K562 (cell line): ENCODE data around the gene MID1IP1. TPM values are rescaled to one million over a fixed set of nuclear protein-coding genes. Genes with fewer than 3 reads are reported as not detected.

Source experiments
- ATAC-seq: fragments of 200-7000 bp; cut with Tn5 transposase; 3 replicates; pipeline ENCODE4 v1.9.1; 2020; ENCODE audit warnings: moderate library complexity
- BruUV-seq: library from RNA; stranded (reverse); fragments of 400-500 nt; replicated peaks from 2 replicates; lab custom pipeline; 2021; lab: Mats Ljungman, UMichigan
- CTCF ChIA-PET: fragments of 300-600 bp; formaldehyde crosslinking; extraction: SDS; loops from one replicate; lab custom pipeline; 2021; ENCODE audit warnings: low intra/inter-chr PET ratio; lab: Yijun Ruan, JAX
- POLR2A ChIA-PET: fragments of 300-600, 350-650 bp; sonication (Branson Sonifier 250); formaldehyde crosslinking; extraction: SDS; loops from one replicate; lab custom pipeline; 2021; ENCODE audit warnings: antibody characterized with exemption, inconsistent platforms; lab: Yijun Ruan, JAX
- DNase-seq, 4 experiments: peaks; one replicate each; pipeline versions ENCODE4 v3.0.0 to v3.0.0-alpha.2; 2011 to 2018; ENCODE audit warnings: low spot score in 3 of 4, mixed read lengths in 3 of 4; ENCODE audit errors: extremely low read depth in 1 of 4
- FAIRE-seq: peaks from 2 replicates; lab custom pipeline; 2011; peaks lifted over from hg19 to GRCh38; lab: Jason Lieb, UNC
- H2AFZ ChIP-seq: 2 replicates; pipeline ENCODE4 v1.6.0; 2011; ENCODE audit warnings: low read depth, low read length, control low read depth, inconsistent platforms
- H3K27ac ChIP-seq: fragments of 200-600 bp; 3 replicates; pipeline ENCODE4 v1.8.0; 2011; ENCODE audit warnings: low read depth, mild to moderate bottlenecking, control low read depth, inconsistent platforms, low read length, moderate library complexity, mixed read lengths; ENCODE audit errors: extremely low read depth
- H3K27me3 ChIP-seq, 2 experiments: fragments of 300-600 bp in 1 of 2; 2 replicates in 1 of 2; 3 replicates in 1 of 2; pipeline versions ENCODE4 v1.6.0 to v1.8.0; 2011; ENCODE audit warnings: inconsistent platforms in 2 of 2, low read length in 2 of 2, mild to moderate bottlenecking in 1 of 2, mixed read lengths in 1 of 2, moderate library complexity in 1 of 2; ENCODE audit not compliant: control insufficient read depth in 2 of 2, insufficient read depth in 2 of 2
- H3K36me3 ChIP-seq: fragments of 300-600 bp; 3 replicates; pipeline ENCODE4 v1.8.0; 2011; ENCODE audit warnings: mild to moderate bottlenecking, low read length, inconsistent platforms; ENCODE audit not compliant: control insufficient read depth, insufficient read depth
- H3K4me1 ChIP-seq, 2 experiments: fragments of 200-600 bp in 1 of 2; replicated peaks in 1 of 2; 2 replicates in 1 of 2; 3 replicates in 1 of 2; pipeline versions ENCODE4 v1.5.1 to v1.8.0; 2011; ENCODE audit warnings: inconsistent platforms in 2 of 2, low read length in 2 of 2, mild to moderate bottlenecking in 1 of 2, mixed read lengths in 1 of 2, moderate library complexity in 1 of 2; ENCODE audit not compliant: control insufficient read depth in 2 of 2, insufficient read depth in 2 of 2
- H3K4me2 ChIP-seq: 2 replicates; pipeline ENCODE4 v1.6.1; 2011; ENCODE audit warnings: low read length, control low read depth, inconsistent platforms, mixed read lengths; ENCODE audit not compliant: insufficient read depth
- H3K4me3 ChIP-seq: fragments of 200-600 bp; sonication (generic), shearing (Covaris generic); 2 replicates; pipeline ENCODE4 v1.5.1; 2016; ENCODE audit warnings: control low read depth, inconsistent platforms
- H3K79me2 ChIP-seq: fragments of 200-600 bp; 3 replicates; pipeline ENCODE4 v1.8.0; 2011; ENCODE audit warnings: low read length, inconsistent platforms; ENCODE audit not compliant: control insufficient read depth, insufficient read depth
- H3K9ac ChIP-seq, 2 experiments: 2 replicates each; pipeline versions ENCODE4 v1.6.0 to v1.6.1; 2011; ENCODE audit warnings: low read depth in 2 of 2, low read length in 2 of 2, control low read depth in 1 of 2, inconsistent platforms in 1 of 2, mild to moderate bottlenecking in 1 of 2, mixed read lengths in 1 of 2; ENCODE audit not compliant: insufficient read depth in 1 of 2
- H3K9me1 ChIP-seq: one replicate; pipeline ENCODE4 v1.6.0; 2011; ENCODE audit warnings: inconsistent platforms, mild to moderate bottlenecking, low read length, moderate library complexity; ENCODE audit not compliant: control insufficient read depth, insufficient read depth
- H3K9me3 ChIP-seq: replicated peaks from 2 replicates; pipeline ENCODE4 v1.5.1; 2011; ENCODE audit warnings: low read depth, low read length, inconsistent platforms; ENCODE audit not compliant: control insufficient read depth, insufficient read depth
- H4K20me1 ChIP-seq: replicated peaks from 2 replicates; pipeline ENCODE4 v1.6.1; 2011; ENCODE audit warnings: low read length, inconsistent platforms, mixed read lengths; ENCODE audit not compliant: control insufficient read depth, insufficient read depth
- CAMTA2 ChIP-seq: fragments of 250-450 bp; sonication (Bioruptor Pico); conservative IDR thresholded peaks from 2 replicates; pipeline ENCODE4 v1.5.1; 2022
- CREM ChIP-seq: IDR thresholded peaks from 2 replicates; pipeline ENCODE4 v1.6.1; 2014; ENCODE audit warnings: antibody characterized with exemption, low read depth
- FOSL1 ChIP-seq: fragments of 200-800 bp; sonication (Bioruptor generic); conservative IDR thresholded peaks from 2 replicates; pipeline ENCODE4 v1.6.1; 2016; ENCODE audit warnings: missing genetic modification characterization, missing compliant biosample characterization
- KDM1A ChIP-seq, 2 experiments: fragments of 450-650 bp; IDR thresholded peaks; 2 replicates each; pipeline ENCODE4 v1.6.1; 2016; ENCODE audit warnings: mild to moderate bottlenecking in 2 of 2
- NR2C1 ChIP-seq, 2 experiments: fragments of 450-650 bp; IDR thresholded peaks; 2 replicates each; pipeline ENCODE4 v1.6.1; 2017; ENCODE audit warnings: mild to moderate bottlenecking in 2 of 2, antibody characterized with exemption in 1 of 2, inconsistent platforms in 1 of 2, missing compliant biosample characterization in 1 of 2, missing genetic modification characterization in 1 of 2
- NR4A1 ChIP-seq, 2 experiments: fragments of 250-450 bp in 1 of 2; fragments of 450-650 bp in 1 of 2; sonication (Bioruptor Pico) in 1 of 2; IDR thresholded peaks; 2 replicates each; pipeline versions ENCODE4 v1.4.0 to v1.6.1; 2016 to 2020; ENCODE audit warnings: mild to moderate bottlenecking in 2 of 2, missing compliant biosample characterization in 1 of 2, missing genetic modification characterization in 1 of 2, moderate library complexity in 1 of 2
- PHF20 ChIP-seq: fragments of 450-650 bp; IDR thresholded peaks from 2 replicates; pipeline ENCODE4 v1.6.1; 2018; ENCODE audit not compliant: partially characterized antibody
- RB1 ChIP-seq: fragments of 450-650 bp; IDR thresholded peaks from 2 replicates; pipeline ENCODE4 v1.6.1; 2017; ENCODE audit warnings: low read depth, mild to moderate bottlenecking
- ZBTB34 ChIP-seq: fragments of 250-450 bp; sonication (Bioruptor Pico); IDR thresholded peaks from 2 replicates; pipeline ENCODE4 v1.8.0; 2021; ENCODE audit warnings: mild to moderate bottlenecking, moderate library complexity
- ZNF134 ChIP-seq: fragments of 250-450 bp; sonication (Bioruptor Pico); conservative IDR thresholded peaks from 2 replicates; pipeline ENCODE4 v1.4.0; 2020
- ZNF263 ChIP-seq: sonication (generic); formaldehyde crosslinking; IDR thresholded peaks from 2 replicates; pipeline ENCODE4 v1.8.0; 2022; ENCODE audit warnings: mild to moderate bottlenecking, missing genetic modification reagents, borderline replicate concordance
- WGBS: fragments of 100-300 bp; shearing (Covaris generic); methylation state at CpG from one replicate; pipeline ENCODE4 v1.1.6; 2016; ENCODE audit warnings: low coverage, mixed read lengths; ENCODE audit not compliant: insufficient coverage; ENCODE audit errors: missing lambda C conversion rate; 5-methylcytosine and 5-hydroxymethylcytosine counted together
- in situ Hi-C: fragments of 300-500 bp; cut with MboI; formaldehyde crosslinking; loops from 4 replicates; pipeline ENCODE4 v1.15.0; 2018; ENCODE audit warnings: inconsistent platforms, mixed read lengths
- intact Hi-C: fragments of 100-400 bp; cut with micrococcal nuclease; formaldehyde crosslinking; loops from 2 replicates; pipeline ENCODE4 v1.14.2; 2022
- polyA plus RNA-seq, 8 experiments: library from polyadenylated mRNA; depleted of rRNA in 4 of 8; stranded (reverse) in 5 of 8; unstranded in 3 of 8; fragments of >200 nt; fragmentation: Nextera tagmentation in 2 of 8; fragmentation: Illumina TruSeq in 1 of 8; extraction: Ambion mirVana in 2 of 8; extraction: Trizol in 1 of 8; gene quantifications; 2 replicates each; pipeline versions ENCODE4 v1.2.1 to v1.2.3, GENCODE V29; 2011 to 2014; ENCODE audit warnings: inconsistent platforms in 1 of 8, missing spikeins in 1 of 8
- total RNA-seq, 7 experiments: library from RNA; depleted of rRNA in 6 of 7; stranded (reverse); fragments of >200 nt in 6 of 7; fragmentation: Illumina TruSeq in 2 of 7; extraction: Trizol in 2 of 7; gene quantifications; 2 replicates each; pipeline versions ENCODE4 v1.2.1 to v1.2.3, GENCODE V29; 2011 to 2021; ENCODE audit warnings: low replicate concordance in 1 of 7

MID1IP1 gene
- total and polyA plus RNA-seq, 9 of the 15 experiments (the other 6 are each of a cell fraction or from before 2014, with no cell fraction given): 0.51 to 102 (median 27.5) TPM

- peaks cover 3% of the 10 kb centered on the region for H3K9me1 ChIP-seq
- BruUV-seq: no TSS peak
- FAIRE-seq (no peak), ATAC-seq (no peak), DNase-seq (no peak)
- POLR2A ChIA-PET: interaction anchor here (1.7 kb wide), 1 partner anchor 14 kb away, joined by 5 read pairs; no protein-coding TSS in a partner anchor
- H3K9me3 ChIP-seq: no peaks in the 10 kb centered on the region
- no peak overlapping the region for H2AFZ ChIP-seq
- no peak for TF ChIP-seq PHF20
- TF ChIP-seq ZNF134 (CRISPR knock-in tag): no peak
- no peak for TF ChIP-seq KDM1A (IDR thresholded peaks at IDR 0.05)
- TF ChIP-seq ZNF263 (CRISPR knock-in tag): no peak
- TF ChIP-seq CAMTA2 (CRISPR knock-in tag): no peak
- no peak for TF ChIP-seq ZBTB34 (CRISPR knock-in tag)
- no peak for TF ChIP-seq NR4A1 (CRISPR knock-in tag; IDR thresholded peaks at IDR 0.05)
- TF ChIP-seq NR4A1 (tag; IDR thresholded peaks at IDR 0.05): no peak
- no peak for TF ChIP-seq NR2C1 (IDR thresholded peaks at IDR 0.05)
- no peak for TF ChIP-seq NR2C1 (tag; IDR thresholded peaks at IDR 0.05)
- no peak for TF ChIP-seq CREM
- TF ChIP-seq RB1: no peak
- TF ChIP-seq FOSL1 (tag): no peak
- intact Hi-C loops: no loop called here
- no peaks in the 10 kb centered on the region for H4K20me1 ChIP-seq
- no peak overlapping the region for H3K4me3 ChIP-seq
- no peak overlapping the region for H3K9ac ChIP-seq
- CTCF ChIA-PET: no interaction called here
- H3K27ac ChIP-seq: no peak overlapping the region
- peaks cover 0 to 16% of the 10 kb centered on the region in 2 experiments; a peak in 3 of 5 replicates for H3K4me1 ChIP-seq
- in situ Hi-C loops: no loop called here
- no peaks in the 10 kb centered on the region; a peak in 1 of 5 replicates for H3K27me3 ChIP-seq
- no peaks in the 10 kb centered on the region for H3K36me3 ChIP-seq
- H3K4me2 ChIP-seq: no peak overlapping the region
- 34% methylated on average over 2 of the region's 2 CpGs for WGBS
- H3K79me2 ChIP-seq: no peaks in the 10 kb centered on the region
These were observed 19.5 kb downstream of the MID1IP1 start for GRCh38 chrX:38820751-38821150.
